Astrocyte (in vitro differentiated cells and primary cell): ENCODE measurements around the gene UGT2A3. TPM values are rescaled to one million over a fixed set of nuclear protein-coding genes. Genes with fewer than 3 reads are reported as not detected.

ENCODE experiments used
- DNase-seq: peaks from one replicate; pipeline ENCODE4 v3.0.0-alpha.2; 2010; ENCODE audit warnings: low read depth
- FAIRE-seq: peaks from 2 replicates; lab custom pipeline; 2011; peaks lifted over from hg19 to GRCh38; lab: Jason Lieb, UNC
- H2AFZ ChIP-seq: 2 replicates; pipeline ENCODE4 v1.6.0; 2012; ENCODE audit warnings: low read depth, low read length, inconsistent platforms
- H3K27ac ChIP-seq: 2 replicates; pipeline ENCODE4 v1.5.1; 2011; ENCODE audit warnings: low read depth, low read length, inconsistent platforms
- H3K27me3 ChIP-seq: 2 replicates; pipeline ENCODE4 v1.6.0; 2011; ENCODE audit warnings: low read length, inconsistent platforms; ENCODE audit not compliant: insufficient read depth
- H3K36me3 ChIP-seq: 2 replicates; pipeline ENCODE4 v1.5.1; 2011; ENCODE audit warnings: low read length, inconsistent platforms; ENCODE audit not compliant: insufficient read depth
- H3K4me1 ChIP-seq: 2 replicates; pipeline ENCODE4 v1.5.1; 2011; ENCODE audit warnings: low read length, inconsistent platforms; ENCODE audit not compliant: insufficient read depth
- H3K4me2 ChIP-seq: 2 replicates; pipeline ENCODE4 v1.6.0; 2012; ENCODE audit warnings: low read length, inconsistent platforms
- H3K4me3 ChIP-seq: 2 replicates; pipeline ENCODE4 v1.5.1; 2011; ENCODE audit warnings: low read depth, mild to moderate bottlenecking, low read length, inconsistent platforms; ENCODE audit not compliant: insufficient read depth
- H3K79me2 ChIP-seq: 2 replicates; pipeline ENCODE4 v1.6.0; 2012; ENCODE audit warnings: mild to moderate bottlenecking, low read length, inconsistent platforms; ENCODE audit not compliant: insufficient read depth
- H3K9ac ChIP-seq: 2 replicates; pipeline ENCODE4 v1.6.0; 2012; ENCODE audit warnings: mild to moderate bottlenecking, low read length, inconsistent platforms
- H3K9me3 ChIP-seq: 2 replicates; pipeline ENCODE4 v1.5.1; 2012; ENCODE audit warnings: low read depth, mild to moderate bottlenecking, low read length, inconsistent platforms; ENCODE audit not compliant: insufficient read depth
- H4K20me1 ChIP-seq: 2 replicates; pipeline ENCODE4 v1.6.0; 2012; ENCODE audit warnings: low read length, inconsistent platforms; ENCODE audit not compliant: insufficient read depth
- H3K27ac Mint-ChIP-seq: one replicate; pipeline ENCODE4 v1.8.0; 2021; ENCODE audit warnings: mild to moderate bottlenecking, mixed read lengths; ENCODE audit not compliant: unreplicated experiment
- H3K27me3 Mint-ChIP-seq: one replicate; pipeline ENCODE4 v1.8.0; 2021; ENCODE audit warnings: low read depth, mixed read lengths; ENCODE audit not compliant: unreplicated experiment
- H3K36me3 Mint-ChIP-seq: one replicate; pipeline ENCODE4 v1.8.0; 2021; ENCODE audit warnings: low read depth, mixed read lengths; ENCODE audit not compliant: unreplicated experiment
- H3K4me1 Mint-ChIP-seq: one replicate; pipeline ENCODE4 v1.8.0; 2021; ENCODE audit warnings: low read depth, mixed read lengths; ENCODE audit not compliant: unreplicated experiment
- H3K4me3 Mint-ChIP-seq: one replicate; pipeline ENCODE4 v1.8.0; 2021; ENCODE audit warnings: mild to moderate bottlenecking, moderate library complexity, mixed read lengths; ENCODE audit not compliant: unreplicated experiment
- H3K9me3 Mint-ChIP-seq: one replicate; pipeline ENCODE4 v1.8.0; 2021; ENCODE audit warnings: mild to moderate bottlenecking, mixed read lengths; ENCODE audit not compliant: unreplicated experiment
- EZH2 ChIP-seq: IDR thresholded peaks from 2 replicates; pipeline ENCODE4 v1.6.1; 2012; ENCODE audit warnings: mild to moderate bottlenecking, low read length, inconsistent platforms; ENCODE audit not compliant: insufficient read depth
- total RNA-seq: library from RNA; stranded (reverse); gene quantifications from 2 replicates; pipeline ENCODE4 v1.2.1, GENCODE V29; 2021
- TF ChIP-seq, protein P1 (sequence below): IDR thresholded peaks from 2 replicates; pipeline ENCODE4 v1.5.1; 2011; ENCODE audit warnings: low read depth, mild to moderate bottlenecking, inconsistent platforms, low read length, moderate library complexity; ENCODE audit not compliant: insufficient read depth

Gene UGT2A3
- total RNA-seq, 1 donor from 2014 or later = not detected

DNA sequence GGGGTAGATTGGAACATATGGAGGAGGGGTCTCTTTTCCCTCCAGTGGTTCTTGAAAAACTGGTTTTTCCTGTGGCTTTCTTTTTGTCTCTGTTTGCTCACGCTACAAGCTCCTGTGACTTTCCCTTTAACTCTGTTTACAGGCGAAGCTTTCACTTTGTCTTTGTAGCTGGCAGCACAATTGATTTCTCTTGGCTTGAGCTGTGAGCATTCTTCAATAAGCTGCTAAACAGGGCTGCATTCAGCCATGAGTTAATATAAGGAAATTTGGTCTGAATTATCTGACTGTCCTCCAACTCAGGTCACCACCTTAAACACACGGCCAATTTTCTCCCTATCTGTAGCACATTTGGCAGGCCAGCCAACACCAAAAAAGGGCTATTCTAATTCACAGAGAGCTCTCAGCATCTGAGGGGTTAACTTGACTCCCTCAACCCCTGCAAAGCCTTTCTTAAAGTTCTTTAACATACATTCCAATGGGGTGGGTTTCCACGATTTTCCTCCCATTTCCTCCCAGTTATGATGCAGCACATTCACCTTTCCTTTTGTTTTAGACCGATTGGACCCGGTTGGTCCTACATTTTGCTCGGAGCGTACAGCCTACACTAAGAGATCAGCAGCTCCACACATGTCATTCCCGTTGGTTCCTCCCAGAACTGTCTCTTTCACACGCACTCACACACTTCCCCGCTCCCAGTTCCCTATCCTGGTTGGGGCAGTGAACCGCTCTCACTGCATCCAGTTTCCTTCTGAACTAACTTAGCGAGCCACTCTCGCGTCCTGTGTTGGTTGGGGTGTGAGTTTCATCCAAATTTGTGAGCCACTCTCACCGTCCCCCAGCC lies 45.4 kb downstream of the UGT2A3 start:
- Histone ChIP-seq H2AFZ (peak overlapping the region; percentile 41), H3K4me3 (peak overlapping the region; percentile 17)

DNA sequence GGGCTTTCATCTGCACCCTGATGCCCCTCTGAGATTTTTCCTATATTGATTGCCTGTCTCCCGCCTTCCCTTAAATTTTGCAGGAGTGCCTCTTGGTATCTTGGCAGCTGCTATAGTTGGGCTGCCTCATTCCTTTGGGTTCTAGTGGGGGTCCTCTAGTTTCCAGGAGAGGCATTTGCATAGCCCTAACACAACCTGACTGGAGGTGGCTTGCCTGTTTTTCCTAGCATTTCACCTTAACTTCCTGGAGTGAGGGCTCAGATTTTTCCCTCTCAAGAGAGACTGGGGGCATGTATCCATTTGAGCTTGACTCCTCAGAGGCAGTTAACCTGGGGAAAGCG lies 46.0 kb downstream of the UGT2A3 start:
- no peak overlapping the region for H3K4me3 ChIP-seq

More for the DNA sequence above, 45.4 kb downstream of the UGT2A3 start:
- no peaks in the 10 kb centered on the region for H3K27me3 ChIP-seq
- H3K79me2 ChIP-seq = no peaks in the 10 kb centered on the region
- peak overlapping the region; percentile 75 for H3K4me2 ChIP-seq
- DNase-seq (peak; percentile 19), FAIRE-seq (no peak)
- H3K36me3 ChIP-seq = no peaks in the 10 kb centered on the region
- H3K4me1 Mint-ChIP-seq = peaks cover 23% of the 10 kb centered on the region
- H3K27ac ChIP-seq = no peak overlapping the region
- H3K4me3 Mint-ChIP-seq = peak overlapping the region; percentile 31
- H3K36me3 Mint-ChIP-seq = no peaks in the 10 kb centered on the region
- H3K27ac Mint-ChIP-seq = no peak overlapping the region
- peaks cover 23% of the 10 kb centered on the region for H3K27me3 Mint-ChIP-seq
- no peaks in the 10 kb centered on the region for H3K4me1 ChIP-seq
- no peaks in the 10 kb centered on the region for H3K9me3 ChIP-seq
- TF ChIP-seq, protein P1, sequence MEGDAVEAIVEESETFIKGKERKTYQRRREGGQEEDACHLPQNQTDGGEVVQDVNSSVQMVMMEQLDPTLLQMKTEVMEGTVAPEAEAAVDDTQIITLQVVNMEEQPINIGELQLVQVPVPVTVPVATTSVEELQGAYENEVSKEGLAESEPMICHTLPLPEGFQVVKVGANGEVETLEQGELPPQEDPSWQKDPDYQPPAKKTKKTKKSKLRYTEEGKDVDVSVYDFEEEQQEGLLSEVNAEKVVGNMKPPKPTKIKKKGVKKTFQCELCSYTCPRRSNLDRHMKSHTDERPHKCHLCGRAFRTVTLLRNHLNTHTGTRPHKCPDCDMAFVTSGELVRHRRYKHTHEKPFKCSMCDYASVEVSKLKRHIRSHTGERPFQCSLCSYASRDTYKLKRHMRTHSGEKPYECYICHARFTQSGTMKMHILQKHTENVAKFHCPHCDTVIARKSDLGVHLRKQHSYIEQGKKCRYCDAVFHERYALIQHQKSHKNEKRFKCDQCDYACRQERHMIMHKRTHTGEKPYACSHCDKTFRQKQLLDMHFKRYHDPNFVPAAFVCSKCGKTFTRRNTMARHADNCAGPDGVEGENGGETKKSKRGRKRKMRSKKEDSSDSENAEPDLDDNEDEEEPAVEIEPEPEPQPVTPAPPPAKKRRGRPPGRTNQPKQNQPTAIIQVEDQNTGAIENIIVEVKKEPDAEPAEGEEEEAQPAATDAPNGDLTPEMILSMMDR = no peak
- TF ChIP-seq EZH2 = no peak
- no peaks in the 10 kb centered on the region for H4K20me1 ChIP-seq
- peak overlapping the region; percentile 35 for H3K9ac ChIP-seq
- H3K9me3 Mint-ChIP-seq = peaks cover 3% of the 10 kb centered on the region

More for the DNA sequence above, 46.0 kb downstream of the UGT2A3 start:
- H3K9ac ChIP-seq = peak overlapping the region; percentile 35
- H2AFZ ChIP-seq = no peak overlapping the region
- H4K20me1 ChIP-seq = no peaks in the 10 kb centered on the region
- no peaks in the 10 kb centered on the region for H3K4me1 ChIP-seq
- H3K36me3 ChIP-seq = no peaks in the 10 kb centered on the region
- DNase-seq (no peak), FAIRE-seq (no peak)
- peaks cover 23% of the 10 kb centered on the region for H3K4me1 Mint-ChIP-seq
- TF ChIP-seq, protein P1 = no peak
- no peak for TF ChIP-seq EZH2
- peaks cover 23% of the 10 kb centered on the region for H3K27me3 Mint-ChIP-seq
- no peaks in the 10 kb centered on the region for H3K9me3 ChIP-seq
- H3K79me2 ChIP-seq = no peaks in the 10 kb centered on the region
- no peak overlapping the region for H3K27ac Mint-ChIP-seq
- peak overlapping the region; percentile 75 for H3K4me2 ChIP-seq
- no peaks in the 10 kb centered on the region for H3K27me3 ChIP-seq
- H3K36me3 Mint-ChIP-seq = no peaks in the 10 kb centered on the region
- H3K4me3 Mint-ChIP-seq = peak overlapping the region; percentile 31
- peaks cover 3% of the 10 kb centered on the region for H3K9me3 Mint-ChIP-seq
- no peak overlapping the region for H3K27ac ChIP-seq
